H1 (cell line): ENCODE measurements around the gene SERGEF.

ENCODE experiments used
- HDAC6 ChIP-seq: IDR thresholded peaks from one replicate; pipeline ENCODE4 v1.7.1; 2012; ENCODE audit warnings: low read depth, mild to moderate bottlenecking, inconsistent platforms, low read length, moderate library complexity
- POLR2AphosphoS5 ChIP-seq: IDR thresholded peaks from 2 replicates; pipeline ENCODE4 v1.6.1; 2011; ENCODE audit warnings: low read depth, low read length
- YY1 ChIP-seq: IDR thresholded peaks from 2 replicates; pipeline ENCODE4 v1.6.1; 2011; ENCODE audit warnings: low read depth, mild to moderate bottlenecking, low read length
- TF ChIP-seq, protein P1 (sequence below), 3 experiments: IDR thresholded peaks; 1 replicate in 2 of 3; 2 replicates in 1 of 3; pipeline versions ENCODE4 v1.5.1 to v1.6.1; 2011; ENCODE audit warnings: low read length in 3 of 3, mild to moderate bottlenecking in 3 of 3, inconsistent platforms in 2 of 3, low read depth in 1 of 3, moderate library complexity in 1 of 3; ENCODE audit not compliant: insufficient read depth in 1 of 3; ENCODE audit errors: control extremely low read depth in 1 of 3

DNA sequence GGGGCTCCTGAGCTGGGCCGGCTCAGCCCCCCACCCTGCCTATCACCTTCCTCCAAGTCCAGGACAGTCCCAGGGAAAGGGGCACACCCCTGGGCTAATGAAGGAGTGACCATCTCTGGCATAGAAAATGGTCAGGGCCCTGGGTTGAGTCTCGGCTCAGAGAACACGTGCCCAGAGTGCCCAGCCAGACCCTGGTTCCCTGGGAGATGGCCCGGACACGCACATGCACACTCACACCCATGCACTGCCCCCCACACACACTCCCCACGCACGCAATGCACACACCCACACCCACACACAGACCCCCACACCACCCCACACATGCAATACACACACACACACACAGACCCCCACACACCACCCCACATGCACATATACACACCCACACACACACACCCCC lies 249.6 kb downstream of the SERGEF start:
- TF ChIP-seq YY1 (no peak), POLR2AphosphoS5 (no peak), HDAC6 (no peak)
- TF ChIP-seq, protein P1, sequence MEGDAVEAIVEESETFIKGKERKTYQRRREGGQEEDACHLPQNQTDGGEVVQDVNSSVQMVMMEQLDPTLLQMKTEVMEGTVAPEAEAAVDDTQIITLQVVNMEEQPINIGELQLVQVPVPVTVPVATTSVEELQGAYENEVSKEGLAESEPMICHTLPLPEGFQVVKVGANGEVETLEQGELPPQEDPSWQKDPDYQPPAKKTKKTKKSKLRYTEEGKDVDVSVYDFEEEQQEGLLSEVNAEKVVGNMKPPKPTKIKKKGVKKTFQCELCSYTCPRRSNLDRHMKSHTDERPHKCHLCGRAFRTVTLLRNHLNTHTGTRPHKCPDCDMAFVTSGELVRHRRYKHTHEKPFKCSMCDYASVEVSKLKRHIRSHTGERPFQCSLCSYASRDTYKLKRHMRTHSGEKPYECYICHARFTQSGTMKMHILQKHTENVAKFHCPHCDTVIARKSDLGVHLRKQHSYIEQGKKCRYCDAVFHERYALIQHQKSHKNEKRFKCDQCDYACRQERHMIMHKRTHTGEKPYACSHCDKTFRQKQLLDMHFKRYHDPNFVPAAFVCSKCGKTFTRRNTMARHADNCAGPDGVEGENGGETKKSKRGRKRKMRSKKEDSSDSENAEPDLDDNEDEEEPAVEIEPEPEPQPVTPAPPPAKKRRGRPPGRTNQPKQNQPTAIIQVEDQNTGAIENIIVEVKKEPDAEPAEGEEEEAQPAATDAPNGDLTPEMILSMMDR (IDR thresholded peaks at IDR 0.05; ENCODE audit: control extremely low read depth in 1 of 3, insufficient read depth in 1 of 3, low read depth in 1 of 3, low read length in 3 of 3), result no peak
